ENCODE measurements around the gene BPIFB4. TPM values are rescaled to one million over a fixed set of nuclear protein-coding genes. Genes with fewer than 3 reads are reported as not detected.

The BPIFB4 gene
- total RNA-seq, 1 experiment from 2014 or later = not detected

Other genes with a start within 250 kb of the BPIFB4 start
- gene EFCAB8, start 220.7 kb upstream of the BPIFB4 start, total RNA-seq (2014; rRNA removed; shearing (Covaris generic)) = 1.2 TPM in 1 of 2 replicates, not detected in the other
- not detected in 2 replicates for gene SUN5, start 75.2 kb upstream of the BPIFB4 start, total RNA-seq (2014; rRNA removed; shearing (Covaris generic))
- not detected in 2 replicates for gene BPIFB2, start 71.9 kb upstream of the BPIFB4 start, total RNA-seq (2014; rRNA removed; shearing (Covaris generic))
- gene BPIFB6, start 48.0 kb upstream of the BPIFB4 start, total RNA-seq (2014; rRNA removed; shearing (Covaris generic)) = not detected in 2 replicates
- not detected in 2 replicates for gene BPIFB3, start 25.7 kb upstream of the BPIFB4 start, total RNA-seq (2014; rRNA removed; shearing (Covaris generic))
- gene BPIFA2, start 88.5 kb downstream of the BPIFB4 start, total RNA-seq (2014; rRNA removed; shearing (Covaris generic)) = not detected in 2 replicates
- gene BPIFA3, start 137.7 kb downstream of the BPIFB4 start, total RNA-seq (2014; rRNA removed; shearing (Covaris generic)) = not detected in 2 replicates
- not detected in 2 replicates for gene BPIFA1, start 156.4 kb downstream of the BPIFB4 start, total RNA-seq (2014; rRNA removed; shearing (Covaris generic))
- gene BPIFB1, start 203.6 kb downstream of the BPIFB4 start, total RNA-seq (2014; rRNA removed; shearing (Covaris generic)) = not detected in 2 replicates

Measured in Daoy (cell line).